ENCODE results near the gene ZNF287. TPM values are rescaled to one million over a fixed set of nuclear protein-coding genes. Genes with fewer than 3 reads are reported as not detected.

The ZNF287 gene
- polyA plus RNA-seq, 1 experiment, result 7.9 TPM

- ChIA-PET POLR2A (interaction anchor here (0.6 kb wide), 1 partner anchor 56 kb away, joined by 3 read pairs; no protein-coding TSS in a partner anchor), CTCF (interaction anchor here (0.6 to 11.9 kb wide), 3 partner anchors 23 to 155 kb away, joined by 3 to 301 read pairs (median 4); no protein-coding TSS in a partner anchor)
- Histone ChIP-seq H3K9me3 (ENCODE audit: control insufficient read depth, insufficient read depth, low read length) (no peaks in the 10 kb centered on the region), H3K27me3 (ENCODE audit: control insufficient read depth, insufficient read depth, low read length) (no peaks in the 10 kb centered on the region), H3K4me3 (ENCODE audit: low read depth, low read length) (no peak overlapping the region), H3K27ac (ENCODE audit: low read depth, low read length) (no peak overlapping the region)
- no peak for TF ChIP-seq CTCF (IDR thresholded peaks at IDR 0.05; ENCODE audit: low read depth, low read length)
- DNase-seq (ENCODE audit: low read depth, low spot score), result no peak
Measured at GRCh38 chr17:16519021-16519420, 50.0 kb downstream of the ZNF287 start.

- TF ChIP-seq CTCF (IDR thresholded peaks at IDR 0.05; ENCODE audit: low read depth, low read length), result no peak
- no peaks in the 10 kb centered on the region for H3K9me3 ChIP-seq (ENCODE audit: control insufficient read depth, insufficient read depth, low read length)
- H3K27ac ChIP-seq (ENCODE audit: low read depth, low read length), result no peak overlapping the region
- no peaks in the 10 kb centered on the region for H3K27me3 ChIP-seq (ENCODE audit: control insufficient read depth, insufficient read depth, low read length)
- H3K4me3 ChIP-seq (ENCODE audit: low read depth, low read length), result no peak overlapping the region
- CTCF ChIA-PET, result interaction anchor here (0.9 to 11.9 kb wide), 3 partner anchors 10 to 66 kb away, joined by 3 to 301 read pairs (median 3); no protein-coding TSS in a partner anchor
- POLR2A ChIA-PET, result interaction anchor here (1.3 to 1.8 kb wide), 2 partner anchors 79 to 137 kb away, joined by 5 to 6 read pairs; partner anchors contain the start of gene UBB
- DNase-seq (ENCODE audit: low read depth, low spot score), result no peak
Measured at GRCh38 chr17:16517477-16517876, 51.5 kb downstream of the ZNF287 start.

GRCh38 chr17:16516594-16517051 is 52.4 kb downstream of the ZNF287 start:
- CTCF ChIA-PET, result interaction anchor here (0.9 to 11.9 kb wide), 2 partner anchors 9 to 65 kb away, joined by 3 to 301 read pairs; no protein-coding TSS in a partner anchor
- peak overlapping the region; percentile 40 for H3K27ac ChIP-seq (ENCODE audit: low read depth, low read length)
- DNase-seq (ENCODE audit: low read depth, low spot score), result peak; percentile 29
- no peak for TF ChIP-seq CTCF (IDR thresholded peaks at IDR 0.05; ENCODE audit: low read depth, low read length)
- POLR2A ChIA-PET, result interaction anchor here (1.3 to 1.8 kb wide), 2 partner anchors 78 to 136 kb away, joined by 5 to 6 read pairs; partner anchors contain the start of gene UBB
- peak overlapping the region; percentile 20 for H3K4me3 ChIP-seq (ENCODE audit: low read depth, low read length)
- H3K27me3 ChIP-seq (ENCODE audit: control insufficient read depth, insufficient read depth, low read length), result no peaks in the 10 kb centered on the region
- no peaks in the 10 kb centered on the region for H3K9me3 ChIP-seq (ENCODE audit: control insufficient read depth, insufficient read depth, low read length)

GRCh38 chr17:16515933-16516332 is 53.1 kb downstream of the ZNF287 start:
- POLR2A ChIA-PET, result interaction anchor here (1.3 to 1.8 kb wide), 2 partner anchors 77 to 135 kb away, joined by 5 to 6 read pairs; partner anchors contain the start of gene UBB

More at GRCh38 chr17:16515933-16516332, 53.1 kb downstream of the ZNF287 start:
- no peaks in the 10 kb centered on the region for H3K9me3 ChIP-seq (ENCODE audit: control insufficient read depth, insufficient read depth, low read length)
- DNase-seq (ENCODE audit: low read depth, low spot score), result no peak
- H3K4me3 ChIP-seq (ENCODE audit: low read depth, low read length), result no peak overlapping the region
- CTCF ChIA-PET, result interaction anchor here (11.9 kb wide), 1 partner anchor 65 kb away, joined by 301 read pairs; no protein-coding TSS in a partner anchor
- no peak overlapping the region for H3K27ac ChIP-seq (ENCODE audit: low read depth, low read length)
- no peak for TF ChIP-seq CTCF (IDR thresholded peaks at IDR 0.05; ENCODE audit: low read depth, low read length)
- H3K27me3 ChIP-seq (ENCODE audit: control insufficient read depth, insufficient read depth, low read length), result no peaks in the 10 kb centered on the region

Data from AG04450 (cell line).